HG02623 (cell line): Measurements from ENCODE around the gene SP8.
A peak's percentile ranks its signal among the peaks of the same experiment; 100 is the strongest.
"Not testable (repeated sequence)": the region's sequence is repeated elsewhere in the genome, so short reads cannot be mapped to it uniquely, and the experiment has no call there.

Experiments used
- ATAC-seq: cut with Tn5 transposase; IDR thresholded peaks from one replicate; pipeline ENCODE4 v1.9.1; 2021; ENCODE audit warnings: moderate library complexity; ENCODE audit not compliant: unreplicated experiment

Gene SP8

GRCh38 chr7:20786779-20787659 is at the start of gene SP8:
SP8 (minus strand) TSS chr7:20786886; CDS start chr7:20786798, 88 bp downstream.
- no peak for ATAC-seq

- ATAC-seq: peak; percentile 61
Observed at GRCh38 chr7:20836424-20836823, 49.7 kb upstream of the SP8 start.

- no peak for ATAC-seq
Observed at GRCh38 chr7:20835111-20835750, 48.5 kb upstream of the SP8 start.

- no peak for ATAC-seq
Observed at GRCh38 chr7:20834656-20835055, 48.0 kb upstream of the SP8 start.

- no peak for ATAC-seq
Observed at GRCh38 chr7:20831956-20832355, 45.3 kb upstream of the SP8 start.

GRCh38 chr7:20831451-20831850 is 44.8 kb upstream of the SP8 start:
- ATAC-seq: no peak

- no peak for ATAC-seq
Observed at GRCh38 chr7:20828947-20829346, 42.3 kb upstream of the SP8 start.

- ATAC-seq: no peak
Observed at GRCh38 chr7:20827172-20827571, 40.5 kb upstream of the SP8 start.

GRCh38 chr7:20826243-20826642 is 39.6 kb upstream of the SP8 start:
- no peak for ATAC-seq

GRCh38 chr7:20825555-20825954 is 38.9 kb upstream of the SP8 start:
- ATAC-seq: no peak

- not testable (repeated sequence) for ATAC-seq
Observed at GRCh38 chr7:20821390-20821789, 34.7 kb upstream of the SP8 start.

- no peak for ATAC-seq
Observed at GRCh38 chr7:20816372-20816959, 29.8 kb upstream of the SP8 start.

GRCh38 chr7:20804345-20804744 is 17.7 kb upstream of the SP8 start:
- no peak for ATAC-seq

GRCh38 chr7:20799566-20800366 is 13.1 kb upstream of the SP8 start:
- ATAC-seq: no peak

GRCh38 chr7:20798694-20799121 is 12.0 kb upstream of the SP8 start:
- no peak for ATAC-seq

- peak; percentile 84 for ATAC-seq
Observed at GRCh38 chr7:20798081-20798693, 11.5 kb upstream of the SP8 start.

- ATAC-seq: peak; percentile 57
Observed at GRCh38 chr7:20797462-20798080, 10.9 kb upstream of the SP8 start.

GRCh38 chr7:20797042-20797461 is 10.4 kb upstream of the SP8 start:
- no peak for ATAC-seq

GRCh38 chr7:20796500-20796899 is 9.8 kb upstream of the SP8 start:
- ATAC-seq: no peak

- ATAC-seq: no peak
Observed at GRCh38 chr7:20795881-20796280, 9.2 kb upstream of the SP8 start.
